GM12874 (cell line): ENCODE measurements around the gene IFT88.

Source experiments
- TF ChIP-seq, protein P1 (sequence below): IDR thresholded peaks from 2 replicates; pipeline ENCODE4 v1.5.1; 2011; ENCODE audit warnings: low read depth, mild to moderate bottlenecking, control low read depth, low read length, moderate library complexity; ENCODE audit not compliant: insufficient read depth

The IFT88 gene, protein sequence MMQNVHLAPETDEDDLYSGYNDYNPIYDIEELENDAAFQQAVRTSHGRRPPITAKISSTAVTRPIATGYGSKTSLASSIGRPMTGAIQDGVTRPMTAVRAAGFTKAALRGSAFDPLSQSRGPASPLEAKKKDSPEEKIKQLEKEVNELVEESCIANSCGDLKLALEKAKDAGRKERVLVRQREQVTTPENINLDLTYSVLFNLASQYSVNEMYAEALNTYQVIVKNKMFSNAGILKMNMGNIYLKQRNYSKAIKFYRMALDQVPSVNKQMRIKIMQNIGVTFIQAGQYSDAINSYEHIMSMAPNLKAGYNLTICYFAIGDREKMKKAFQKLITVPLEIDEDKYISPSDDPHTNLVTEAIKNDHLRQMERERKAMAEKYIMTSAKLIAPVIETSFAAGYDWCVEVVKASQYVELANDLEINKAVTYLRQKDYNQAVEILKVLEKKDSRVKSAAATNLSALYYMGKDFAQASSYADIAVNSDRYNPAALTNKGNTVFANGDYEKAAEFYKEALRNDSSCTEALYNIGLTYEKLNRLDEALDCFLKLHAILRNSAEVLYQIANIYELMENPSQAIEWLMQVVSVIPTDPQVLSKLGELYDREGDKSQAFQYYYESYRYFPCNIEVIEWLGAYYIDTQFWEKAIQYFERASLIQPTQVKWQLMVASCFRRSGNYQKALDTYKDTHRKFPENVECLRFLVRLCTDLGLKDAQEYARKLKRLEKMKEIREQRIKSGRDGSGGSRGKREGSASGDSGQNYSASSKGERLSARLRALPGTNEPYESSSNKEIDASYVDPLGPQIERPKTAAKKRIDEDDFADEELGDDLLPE

DNA sequence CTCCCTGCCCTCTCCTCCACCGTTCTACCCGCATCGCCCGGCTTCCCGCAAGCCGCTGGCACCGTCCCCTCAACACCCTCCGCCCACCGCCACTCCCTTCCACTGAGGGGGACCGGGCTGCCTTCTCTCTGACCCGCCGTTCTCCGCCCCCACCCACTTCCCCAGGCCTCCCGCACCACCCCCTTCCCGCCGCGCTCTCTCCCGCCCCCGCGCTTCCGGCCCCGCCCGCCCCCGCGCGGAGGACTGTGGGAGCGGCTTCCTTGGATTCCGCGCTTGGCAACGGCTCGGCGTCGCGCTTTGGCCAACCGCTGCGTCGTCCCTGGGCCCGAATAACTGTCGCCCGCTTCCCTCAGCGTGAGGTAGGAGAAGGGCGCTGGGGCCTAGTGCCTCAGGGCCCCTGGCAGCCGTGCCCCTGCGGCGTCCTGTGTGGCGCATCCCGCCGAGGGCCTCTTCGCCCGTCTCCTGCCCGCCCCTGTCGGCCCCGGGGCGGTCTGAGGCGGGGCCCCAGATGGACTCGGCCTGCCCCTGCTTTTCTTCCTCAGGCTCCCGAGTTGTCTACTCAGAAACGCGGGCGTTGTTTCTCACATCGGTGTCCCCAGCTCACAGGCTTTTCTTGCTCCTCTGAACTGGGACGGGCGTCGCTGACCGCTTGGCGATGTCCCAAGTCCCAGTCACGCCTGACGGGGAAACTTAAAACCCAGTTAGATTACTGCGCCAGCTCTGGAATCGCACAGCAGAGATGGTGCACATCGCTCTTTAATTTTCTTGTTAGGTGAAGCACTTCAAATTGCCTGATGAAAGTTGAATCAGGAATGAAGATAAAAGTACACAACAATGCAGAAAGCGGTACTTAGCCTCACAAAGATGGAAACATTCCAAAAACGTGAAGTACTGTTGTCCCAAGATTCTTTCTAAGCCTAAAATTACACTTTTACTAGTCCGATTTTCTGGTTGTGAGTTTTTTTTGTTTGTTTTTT is at the start of gene IFT88:
Gene IFT88 (plus strand): TSS at position 260 of the 977 bp plus-strand sequence. CDS start 7,229 bp downstream, outside the sequence.
- TF ChIP-seq, protein P1, sequence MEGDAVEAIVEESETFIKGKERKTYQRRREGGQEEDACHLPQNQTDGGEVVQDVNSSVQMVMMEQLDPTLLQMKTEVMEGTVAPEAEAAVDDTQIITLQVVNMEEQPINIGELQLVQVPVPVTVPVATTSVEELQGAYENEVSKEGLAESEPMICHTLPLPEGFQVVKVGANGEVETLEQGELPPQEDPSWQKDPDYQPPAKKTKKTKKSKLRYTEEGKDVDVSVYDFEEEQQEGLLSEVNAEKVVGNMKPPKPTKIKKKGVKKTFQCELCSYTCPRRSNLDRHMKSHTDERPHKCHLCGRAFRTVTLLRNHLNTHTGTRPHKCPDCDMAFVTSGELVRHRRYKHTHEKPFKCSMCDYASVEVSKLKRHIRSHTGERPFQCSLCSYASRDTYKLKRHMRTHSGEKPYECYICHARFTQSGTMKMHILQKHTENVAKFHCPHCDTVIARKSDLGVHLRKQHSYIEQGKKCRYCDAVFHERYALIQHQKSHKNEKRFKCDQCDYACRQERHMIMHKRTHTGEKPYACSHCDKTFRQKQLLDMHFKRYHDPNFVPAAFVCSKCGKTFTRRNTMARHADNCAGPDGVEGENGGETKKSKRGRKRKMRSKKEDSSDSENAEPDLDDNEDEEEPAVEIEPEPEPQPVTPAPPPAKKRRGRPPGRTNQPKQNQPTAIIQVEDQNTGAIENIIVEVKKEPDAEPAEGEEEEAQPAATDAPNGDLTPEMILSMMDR: no peak

DNA sequence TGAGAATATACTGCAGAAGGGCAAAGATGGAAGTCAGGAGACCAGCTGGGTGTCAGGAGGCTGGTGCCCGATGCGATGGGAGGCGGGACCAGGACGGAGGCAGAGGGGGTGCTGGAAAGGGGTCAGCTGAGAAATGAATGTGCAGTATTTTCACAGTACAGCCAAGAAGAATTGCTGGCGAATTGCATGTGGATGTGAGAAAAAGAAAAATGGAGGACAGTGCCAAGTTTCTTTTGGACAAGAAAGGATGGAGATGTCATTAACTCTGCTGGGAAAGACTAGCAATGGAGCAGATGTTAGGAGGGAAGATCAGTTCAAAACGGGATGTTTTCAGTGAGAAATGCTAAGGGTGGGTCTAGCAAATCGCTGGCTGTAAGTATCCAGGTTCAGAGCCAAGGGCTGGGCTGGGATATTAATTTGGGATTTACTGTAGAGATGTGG is 48.3 kb upstream of the IFT88 start:
- TF ChIP-seq, protein P1: no peak

DNA sequence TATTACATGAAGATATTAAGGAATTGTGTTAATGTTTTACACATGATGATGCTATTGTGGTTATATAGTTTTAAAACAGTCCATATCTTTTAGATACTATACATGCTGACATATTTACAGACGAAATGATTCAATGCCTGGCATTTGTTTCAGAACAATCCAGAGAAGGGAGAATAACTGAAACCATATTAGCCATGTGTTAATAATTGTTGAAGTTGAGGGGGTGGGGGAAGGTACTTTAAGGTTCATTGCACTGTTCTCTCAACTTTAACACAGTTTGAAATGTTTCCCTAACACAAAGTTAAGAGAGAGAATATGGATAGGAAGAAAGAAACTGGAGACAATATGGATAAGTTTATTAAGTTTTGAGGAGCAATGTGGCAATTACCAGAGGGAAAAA is 47.1 kb upstream of the IFT88 start:
- TF ChIP-seq, protein P1: no peak

DNA sequence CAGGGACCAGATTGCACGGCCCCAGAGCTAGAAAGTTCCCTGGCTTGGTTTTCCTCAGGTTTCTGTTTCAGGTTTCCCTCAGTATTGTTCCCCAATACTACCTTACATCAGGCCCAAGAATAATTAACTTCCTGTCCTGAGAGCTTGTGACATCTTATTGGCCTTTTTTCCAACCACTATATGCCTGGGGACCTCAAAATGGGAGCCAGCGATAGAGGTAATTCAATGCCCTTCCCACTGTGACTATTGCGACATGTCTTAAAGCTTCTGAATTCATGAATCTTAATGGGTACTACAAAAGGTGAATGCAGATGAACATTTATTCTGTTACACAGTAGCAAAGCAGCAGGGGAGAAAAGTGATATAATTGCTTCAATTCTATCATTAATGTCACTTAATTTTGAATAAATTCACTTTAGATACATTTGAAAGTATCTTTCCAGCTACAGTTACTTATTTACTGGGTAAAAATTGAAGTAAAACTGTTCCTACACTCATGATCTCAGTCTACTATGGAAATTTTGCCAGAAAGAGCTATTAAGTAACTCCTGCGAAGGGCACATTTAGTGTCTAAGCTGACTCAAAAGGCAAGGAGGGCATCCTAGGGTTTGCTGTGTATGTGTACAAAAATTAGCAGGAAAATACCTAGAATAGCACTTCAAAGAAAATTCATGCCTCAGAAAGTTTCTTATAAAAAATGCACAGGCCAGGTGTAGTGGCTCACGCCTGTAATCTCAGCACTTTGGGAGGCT is 45.4 kb upstream of the IFT88 start:
- TF ChIP-seq, protein P1: no peak

DNA sequence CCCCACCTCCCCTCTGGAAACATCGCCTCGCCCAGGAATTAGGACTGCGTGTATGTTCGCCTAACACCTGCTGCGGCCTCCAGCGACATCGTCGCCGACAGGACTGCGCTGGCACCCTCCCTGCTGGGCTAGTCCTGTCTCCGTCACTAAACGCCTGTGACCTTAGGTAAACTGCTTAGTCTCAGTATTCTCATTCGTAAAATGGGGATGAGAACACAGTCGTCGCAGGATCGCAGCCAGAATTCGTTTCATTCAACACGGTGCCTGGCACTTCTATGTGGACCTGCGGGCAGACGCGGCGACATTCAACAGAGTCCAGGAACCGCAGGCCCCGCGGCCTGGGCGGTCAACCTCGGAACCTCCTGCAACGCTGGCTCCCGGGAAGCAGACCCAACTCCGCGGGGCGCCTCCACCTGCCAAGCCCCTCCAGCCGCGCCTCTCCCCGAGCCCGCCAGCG is 41.8 kb upstream of the IFT88 start:
- TF ChIP-seq, protein P1: no peak

DNA sequence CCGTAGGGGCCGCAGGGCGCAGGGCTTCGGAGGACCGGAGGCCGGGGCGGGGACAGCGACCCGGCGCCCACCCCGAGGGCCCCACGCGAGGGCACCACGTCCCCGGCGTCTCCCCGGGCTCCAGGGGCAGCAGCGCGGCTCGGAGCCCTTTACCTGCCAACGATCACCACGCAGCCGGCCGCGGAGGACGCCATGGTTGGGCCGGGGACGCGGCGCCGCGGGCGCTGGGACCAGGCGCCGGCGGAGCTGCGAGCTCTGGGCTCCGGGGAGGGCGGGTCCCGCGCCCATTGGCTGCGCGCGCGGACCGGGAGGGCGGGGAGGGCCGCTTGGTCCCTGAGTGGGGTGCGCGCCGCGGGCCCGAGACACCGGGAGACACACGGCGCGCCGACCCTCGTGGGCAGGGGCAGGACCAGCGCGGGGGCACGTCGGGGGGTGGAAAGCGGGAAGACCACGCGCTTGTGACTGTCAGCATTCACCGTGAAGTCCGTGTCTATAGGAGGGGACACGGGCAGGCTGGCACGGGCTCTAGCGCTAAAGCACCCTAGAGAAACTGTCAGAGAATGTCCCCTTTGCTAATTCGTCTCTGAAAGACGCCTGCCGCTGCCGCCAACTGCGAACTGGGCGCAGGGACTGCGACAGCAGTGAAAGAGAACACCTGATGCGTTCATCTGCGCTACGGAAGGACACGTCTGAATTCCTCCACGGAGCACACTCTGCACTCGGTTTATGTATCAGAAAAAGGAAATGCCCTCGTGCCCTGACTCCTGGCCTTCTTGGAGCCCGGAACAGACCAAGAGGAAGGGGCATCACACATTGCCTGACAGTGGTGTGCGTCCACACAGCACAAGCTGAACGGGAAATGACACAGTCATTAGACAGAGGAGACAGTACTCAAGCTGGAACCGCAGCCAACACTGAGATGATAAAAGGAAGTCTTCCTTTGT is 41.1 kb upstream of the IFT88 start, which contains the start of gene CRYL1:
Gene CRYL1 (minus strand): TSS at position 257 of the 944 bp plus-strand sequence. CDS start 63 bp downstream, at position 194.
- TF ChIP-seq, protein P1: no peak
